ENCODE data around the gene EPHB3.

The EPHB3 gene

DNA sequence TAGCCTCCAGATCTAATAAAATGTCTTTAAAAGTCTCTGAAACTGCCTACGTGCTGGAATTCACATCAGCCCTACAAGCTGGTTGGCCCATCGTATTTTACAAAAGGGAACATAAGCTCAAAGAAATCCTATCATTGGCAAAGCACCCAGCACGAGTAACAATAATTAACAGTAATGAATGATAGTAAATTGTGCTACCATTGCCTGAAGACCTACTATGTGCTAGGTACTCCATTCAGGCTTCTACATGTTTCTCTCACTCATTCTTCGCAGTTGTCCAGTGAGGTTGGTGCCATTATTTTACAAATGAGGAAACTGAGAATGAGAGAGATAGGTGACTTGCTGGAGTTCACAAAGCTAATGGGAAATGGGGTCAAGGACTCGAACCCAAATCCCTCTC, 7.1 kb upstream of the EPHB3 start:
- TF ChIP-seq CTCF (IDR thresholded peaks at IDR 0.05; ENCODE audit: insufficient read depth, low read length, missing control alignments) = no peak
- H3K4me3 ChIP-seq (ENCODE audit: low read depth, low read length) = no peak overlapping the region
- ChIA-PET POLR2A (no interaction called here), CTCF (interaction anchor here (0.6 to 9.0 kb wide), 6 partner anchors 9 to 257 kb away, joined by 3 to 59 read pairs (median 25); no protein-coding TSS in a partner anchor)
- no peak for DNase-seq (ENCODE audit: low read depth, low spot score)

DNA sequence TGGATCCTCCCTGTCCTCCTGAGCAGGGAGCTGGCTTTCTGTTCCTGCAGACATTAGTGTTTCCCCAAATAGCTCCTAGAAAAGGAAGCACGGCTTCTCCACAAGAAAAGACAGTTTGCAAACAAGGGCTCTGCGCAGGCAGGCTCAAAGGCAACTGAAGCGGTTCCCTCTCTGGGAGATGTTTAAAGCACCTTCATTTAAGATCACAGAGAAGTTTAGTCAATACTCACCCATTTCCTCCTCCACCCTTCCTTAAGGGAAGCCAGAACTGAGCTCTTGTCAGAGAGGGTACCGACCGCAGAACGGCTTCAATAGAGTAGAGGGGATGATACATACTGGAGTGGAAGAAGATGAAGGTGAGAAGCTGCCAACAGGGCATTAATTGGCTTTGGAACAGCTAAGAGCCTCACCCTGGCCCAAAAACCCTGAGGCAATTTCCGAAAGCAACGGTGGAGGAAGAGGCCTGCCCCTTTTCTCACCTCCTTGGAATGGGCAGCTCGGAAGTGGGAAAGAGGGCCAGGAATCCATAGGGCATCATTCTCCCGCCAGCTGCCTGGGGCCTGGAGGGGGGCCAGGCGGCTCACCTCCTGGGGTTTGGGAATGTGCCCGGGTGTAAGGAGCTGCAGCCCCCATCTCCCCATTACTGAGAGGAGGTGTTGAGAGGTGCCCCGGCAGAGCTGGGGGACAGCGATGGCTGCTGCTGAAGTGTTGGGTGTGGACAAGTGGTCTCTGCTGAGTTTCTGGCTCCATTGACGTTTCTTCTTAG, 4.8 kb upstream of the EPHB3 start:
- CTCF ChIA-PET = interaction anchor here (0.7 to 9.0 kb wide), 7 partner anchors 10 to 233 kb away, joined by 3 to 59 read pairs (median 3); no protein-coding TSS in a partner anchor
- TF ChIP-seq CTCF (IDR thresholded peaks at IDR 0.05; ENCODE audit: insufficient read depth, low read length, missing control alignments) = no peak

GRCh38 chr3:184557348-184557950, 4.1 kb upstream of the EPHB3 start:
- ChIA-PET POLR2A (no interaction called here), CTCF (interaction anchor here (0.7 to 9.0 kb wide), 7 partner anchors 9 to 232 kb away, joined by 3 to 59 read pairs (median 3); no protein-coding TSS in a partner anchor)
- no peak overlapping the region for H3K4me3 ChIP-seq (ENCODE audit: low read depth, low read length)
- TF ChIP-seq CTCF (IDR thresholded peaks at IDR 0.05; ENCODE audit: insufficient read depth, low read length, missing control alignments) = no peak
- no peak for DNase-seq (ENCODE audit: low read depth, low spot score)

More for the DNA sequence above, 4.8 kb upstream of the EPHB3 start:
- POLR2A ChIA-PET = interaction anchor here (0.6 kb wide), 1 partner anchor 200 kb away, joined by 4 read pairs; no protein-coding TSS in a partner anchor
- DNase-seq (ENCODE audit: low read depth, low spot score) = no peak
- no peak overlapping the region for H3K4me3 ChIP-seq (ENCODE audit: low read depth, low read length)

DNA sequence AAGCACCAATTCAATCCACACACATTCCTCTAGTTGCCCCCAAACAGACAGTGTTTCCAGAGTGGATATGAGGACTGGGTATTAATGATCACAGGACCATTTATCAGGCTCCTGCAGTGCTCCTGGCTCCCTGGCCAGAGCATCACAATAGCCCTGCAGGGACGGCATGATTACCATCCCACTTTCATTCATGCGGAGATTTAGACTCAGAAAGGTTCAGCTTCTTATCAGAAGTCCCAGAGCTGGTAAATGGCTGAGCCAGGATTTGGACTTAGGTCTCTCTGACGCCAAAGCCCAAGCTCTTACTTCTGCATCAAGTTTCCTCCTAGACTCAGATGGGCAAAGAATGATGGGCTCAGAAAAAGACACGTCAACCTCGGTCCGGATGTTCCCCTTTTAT, 2.9 kb upstream of the EPHB3 start:
- TF ChIP-seq CTCF (IDR thresholded peaks at IDR 0.05; ENCODE audit: insufficient read depth, low read length, missing control alignments) = no peak

GRCh38 chr3:184559336-184559735, 2.2 kb upstream of the EPHB3 start:
- ChIA-PET POLR2A (no interaction called here), CTCF (interaction anchor here (0.9 kb wide), 1 partner anchor 184 kb away, joined by 3 read pairs; no protein-coding TSS in a partner anchor)
- H3K4me3 ChIP-seq (ENCODE audit: low read depth, low read length) = no peak overlapping the region
- no peak for TF ChIP-seq CTCF (IDR thresholded peaks at IDR 0.05; ENCODE audit: insufficient read depth, low read length, missing control alignments)
- no peak for DNase-seq (ENCODE audit: low read depth, low spot score)

More for the DNA sequence above, 2.9 kb upstream of the EPHB3 start:
- no peak for DNase-seq (ENCODE audit: low read depth, low spot score)
- CTCF ChIA-PET = interaction anchor here (0.9 kb wide), 1 partner anchor 185 kb away, joined by 3 read pairs; no protein-coding TSS in a partner anchor
- no peak overlapping the region for H3K4me3 ChIP-seq (ENCODE audit: low read depth, low read length)
- POLR2A ChIA-PET = no interaction called here

DNA sequence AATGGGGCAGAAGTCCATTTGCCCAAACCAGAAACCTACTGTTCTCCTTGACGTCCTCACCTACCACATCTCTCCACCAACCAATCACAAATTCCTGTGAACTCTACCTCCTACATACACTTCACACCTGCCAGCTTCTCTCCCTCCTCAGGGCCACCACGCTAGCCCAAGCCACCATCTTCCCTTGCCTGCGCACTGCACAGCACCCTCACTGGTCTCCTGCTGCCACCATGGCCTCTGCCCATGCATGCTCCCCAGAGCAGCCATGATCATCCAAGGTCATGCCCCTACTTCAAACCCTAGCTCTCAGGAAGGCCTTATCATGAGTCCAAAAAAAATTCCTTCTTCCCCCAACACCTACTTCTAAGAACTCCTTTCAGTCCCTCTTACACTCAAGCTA, 1.1 kb upstream of the EPHB3 start:
- POLR2A ChIA-PET = interaction anchor here (0.8 to 2.8 kb wide), 9 partner anchors 93 to 241 kb away, joined by 3 to 25 read pairs (median 5); no protein-coding TSS in a partner anchor
- H3K4me3 ChIP-seq (ENCODE audit: low read depth, low read length) = no peak overlapping the region
- CTCF ChIA-PET = interaction anchor here (0.6 to 2.0 kb wide), 40 partner anchors 14 to 619 kb away, joined by 3 to 23 read pairs (median 4); partner anchors contain the start of gene VPS8
- no peak for TF ChIP-seq CTCF (IDR thresholded peaks at IDR 0.05; ENCODE audit: insufficient read depth, low read length, missing control alignments)
- no peak for DNase-seq (ENCODE audit: low read depth, low spot score)
